ENCODE data around the gene STK36. TPM values are rescaled to one million over a fixed set of nuclear protein-coding genes. Genes with fewer than 3 reads are reported as not detected.

The STK36 gene
- total RNA-seq, 1 experiment from 2014 or later = 48.6 TPM

- BruUV-seq (replicated peaks) = no TSS peak
- H3K27ac ChIP-seq (ENCODE audit: low read length) = no peak overlapping the region
- H3K9me3 ChIP-seq (ENCODE audit: control insufficient read depth, insufficient read depth, low read depth, low read length) = no peaks in the 10 kb centered on the region
- H3K4me3 ChIP-seq (ENCODE audit: low read depth in 2 of 2, low read length in 2 of 2) = no peak overlapping the region
- intact Hi-C loops (cut with micrococcal nuclease; ENCODE audit: unreplicated experiment) = no loop called here
- POLR2A ChIA-PET = no interaction called here
- no peak for ATAC-seq
- H3K27me3 ChIP-seq (ENCODE audit: control insufficient read depth, insufficient read depth, low read length) = no peaks in the 10 kb centered on the region
- peaks cover 12% of the 10 kb centered on the region for H3K36me3 ChIP-seq (ENCODE audit: control insufficient read depth, insufficient read depth, low read length)
- no peak for DNase-seq (ENCODE audit: low read depth, low spot score)
- CTCF ChIA-PET = no interaction called here
- peaks cover 12% of the 10 kb centered on the region for H3K4me1 ChIP-seq (ENCODE audit: control insufficient read depth, insufficient read depth, low read length)
- TF ChIP-seq CTCF (IDR thresholded peaks at IDR 0.05) = no peak
- no peak for TF ChIP-seq POLR2AphosphoS5 (IDR thresholded peaks at IDR 0.05; ENCODE audit: low read depth, low read length)
- in situ Hi-C loops (cut with HindIII; ENCODE audit: low pct_unique_long_range_greater_than_20kb, low sequenced_read_pairs) = no loop called here
These were observed 16.1 kb upstream of the STK36 start for GRCh38 chr2:218655751-218656150.

- Histone ChIP-seq H3K9me3 (ENCODE audit: control insufficient read depth, insufficient read depth, low read depth, low read length) (no peaks in the 10 kb centered on the region), H3K27me3 (ENCODE audit: control insufficient read depth, insufficient read depth, low read length) (no peaks in the 10 kb centered on the region), H3K27ac (ENCODE audit: low read length) (peak overlapping the region; percentile 89), H3K4me1 (ENCODE audit: control insufficient read depth, insufficient read depth, low read length) (peaks cover 12% of the 10 kb centered on the region), H3K4me3 (ENCODE audit: low read depth in 2 of 2, low read length in 2 of 2) (peak overlapping the region; percentile 67 to 85), H3K36me3 (ENCODE audit: control insufficient read depth, insufficient read depth, low read length) (peaks cover 15% of the 10 kb centered on the region)
- in situ Hi-C loops (cut with HindIII; ENCODE audit: low pct_unique_long_range_greater_than_20kb, low sequenced_read_pairs) (no loop called here), intact Hi-C loops (cut with micrococcal nuclease; ENCODE audit: unreplicated experiment) (loop anchor here (2.0 kb wide), 1 partner anchor 188 kb away; no protein-coding TSS in a partner anchor)
- DNase-seq (ENCODE audit: low read depth, low spot score) (no peak), ATAC-seq (peak; percentile 68)
- CTCF ChIA-PET = interaction anchor here (0.7 to 1.8 kb wide), 6 partner anchors 11 to 189 kb away, joined by 3 to 16 read pairs (median 8); no protein-coding TSS in a partner anchor
- BruUV-seq (replicated peaks) = TSS peak; percentile 86
- no peak for TF ChIP-seq TCF7L2 (IDR thresholded peaks at IDR 0.05; ENCODE audit: low read depth, low read length)
- no peak; the same call in 1 of the 2 replicates for TF ChIP-seq SIN3A (IDR thresholded peaks at IDR 0.05; ENCODE audit: borderline replicate concordance, insufficient read depth, low read depth, low read length)
- peak; percentile 81 for TF ChIP-seq CTCF (IDR thresholded peaks at IDR 0.05)
- TF ChIP-seq REST (IDR thresholded peaks at IDR 0.05; ENCODE audit: insufficient read depth in 1 of 2, low read depth in 2 of 2, low read length in 1 of 2) = no peak
- TF ChIP-seq POLR2AphosphoS5 (IDR thresholded peaks at IDR 0.05; ENCODE audit: low read depth, low read length) = no peak
- POLR2A ChIA-PET = interaction anchor here (0.7 kb wide), 1 partner anchor 13 kb away, joined by 4 read pairs; no protein-coding TSS in a partner anchor
These were observed 13.1 kb upstream of the STK36 start for GRCh38 chr2:218658671-218659257.
